Femur (tissue), 1 donor: ENCODE measurements around the gene MAST1.
"Not testable (repeated sequence)": the region's sequence is repeated elsewhere in the genome, so short reads cannot be mapped to it uniquely, and the experiment has no call there.

Experiments
- DNase-seq: peaks from one replicate; pipeline ENCODE4 v3.0.0-alpha.2; 2017

MAST1 gene

GRCh38 chr19:12872941-12873890 is 34.9 kb downstream of the MAST1 start:
- no peak for DNase-seq

GRCh38 chr19:12873891-12874745 is 35.8 kb downstream of the MAST1 start:
- DNase-seq, result no peak

- no peak for DNase-seq
These were observed 36.8 kb downstream of the MAST1 start for GRCh38 chr19:12875086-12875485.

DNA sequence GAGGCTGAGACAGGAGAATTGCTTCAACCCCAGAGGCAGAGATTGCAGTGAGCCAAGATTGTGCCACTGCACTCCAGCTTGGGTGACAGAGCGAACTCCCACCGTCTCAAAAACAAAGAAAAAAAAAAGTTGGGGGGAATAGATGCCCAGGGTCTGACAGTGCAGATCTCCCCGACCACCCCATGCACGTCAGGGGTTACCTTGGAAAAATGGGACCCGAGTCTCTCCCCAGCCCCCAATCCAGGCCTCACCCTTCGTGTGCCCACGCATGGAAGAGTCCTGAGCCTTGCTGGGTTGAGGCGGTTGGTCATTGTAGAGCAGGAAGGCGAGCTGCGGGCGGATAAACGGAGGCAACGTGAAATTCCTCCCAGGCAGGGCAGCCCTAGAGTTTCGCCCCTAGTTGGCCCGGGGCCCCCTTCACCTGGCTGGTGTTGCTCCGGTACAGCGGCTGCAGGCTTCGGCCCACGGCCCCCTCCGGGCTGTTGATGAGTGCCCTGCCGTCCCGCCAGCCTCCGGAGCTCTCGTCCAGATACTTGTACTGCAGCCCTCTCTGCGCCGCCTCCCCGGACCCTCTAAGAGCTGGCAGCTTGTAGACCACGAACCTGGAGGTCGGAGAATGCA is 42.3 kb downstream of the MAST1 start:
- DNase-seq, result no peak

DNA sequence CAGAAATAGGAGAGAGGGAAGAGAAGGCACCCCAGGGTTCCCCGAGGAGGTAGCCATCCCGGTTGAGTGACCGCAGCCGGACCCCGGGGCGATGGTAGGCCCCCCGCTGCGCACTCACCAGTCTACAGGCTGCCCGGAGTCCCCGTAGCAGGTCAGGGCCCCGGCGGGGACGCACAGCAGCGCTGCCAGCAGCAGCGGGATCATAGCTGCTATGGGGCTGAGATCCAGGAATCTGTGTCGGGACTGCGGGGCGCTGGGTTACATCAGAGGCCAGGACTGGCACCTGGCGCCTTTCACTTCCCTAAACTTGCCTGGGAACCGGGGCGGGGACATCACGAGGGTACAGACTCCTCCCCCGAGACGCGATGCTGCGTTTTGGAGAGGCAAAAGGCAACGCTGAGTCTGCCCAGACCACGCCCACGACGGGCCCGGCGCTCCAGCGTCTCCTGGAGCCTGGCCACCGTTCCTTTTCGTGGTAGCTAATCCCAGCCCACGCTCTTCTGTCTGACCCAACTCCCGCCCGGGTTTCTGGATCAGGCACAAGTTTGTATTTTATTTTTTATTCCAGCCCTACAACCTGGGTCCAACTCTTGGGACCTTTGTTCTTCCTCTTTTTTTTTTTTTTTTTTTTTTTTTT is 43.0 kb downstream of the MAST1 start, which contains the start of gene DNASE2:
Gene DNASE2 (minus strand): TSS at position 278 of the 637 bp plus-strand sequence. CDS start 74 bp downstream, at position 204.
- DNase-seq, result peak; percentile 95

DNA sequence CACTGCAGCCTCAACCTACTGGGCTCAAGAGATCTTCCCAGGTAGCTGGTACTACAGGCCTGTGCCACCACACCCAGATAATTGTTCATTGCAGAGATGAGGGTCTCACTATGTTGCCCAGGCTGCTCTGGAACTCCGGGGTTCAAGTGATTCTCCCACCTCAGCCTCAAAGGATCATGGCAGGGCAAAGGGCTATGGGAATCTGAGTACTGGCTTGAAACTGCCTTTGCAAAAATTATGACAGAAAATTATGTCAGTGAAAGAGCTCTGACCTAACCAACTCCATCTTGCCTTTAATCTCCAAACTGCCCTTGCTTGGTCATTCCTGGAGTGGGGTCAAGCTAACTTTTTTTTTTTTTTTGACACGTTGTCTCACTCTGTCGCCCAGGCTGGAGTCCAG is 44.3 kb downstream of the MAST1 start:
- no peak for DNase-seq

DNA sequence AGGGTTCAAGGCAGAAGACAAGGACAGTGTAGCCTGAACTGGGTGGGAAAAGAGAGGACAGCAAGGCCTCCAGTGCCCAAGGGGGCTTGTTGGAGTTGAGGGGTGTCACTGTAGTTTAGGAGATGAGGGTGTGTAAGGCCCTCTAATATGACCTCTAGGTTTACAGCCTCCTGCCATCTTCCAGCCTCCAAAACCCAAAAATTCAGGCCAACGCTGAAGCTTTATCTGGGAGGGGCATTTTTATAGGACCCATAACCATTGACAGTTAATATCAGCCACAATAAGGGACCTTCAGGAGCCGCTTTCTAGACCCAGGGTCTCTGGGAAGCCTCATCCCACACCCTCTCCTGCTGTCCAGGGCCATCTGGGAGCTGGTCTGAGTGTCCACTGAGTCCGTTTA is 45.9 kb downstream of the MAST1 start:
- DNase-seq, result no peak

DNA sequence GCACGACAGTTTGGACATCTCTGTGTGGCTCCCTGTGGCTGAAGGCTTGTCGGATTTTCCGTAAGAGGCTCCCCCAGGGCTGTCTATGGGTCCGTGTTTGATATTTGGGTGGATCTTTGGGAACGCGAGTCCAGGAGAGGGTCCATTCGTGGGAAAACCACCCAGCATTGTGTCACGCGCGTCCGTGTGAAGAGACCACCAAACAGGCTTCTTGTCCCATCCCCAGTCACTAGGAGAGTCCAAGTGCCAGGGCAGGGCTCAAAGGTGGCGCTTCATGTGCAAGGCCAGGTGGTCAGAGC is 46.3 kb downstream of the MAST1 start:
- DNase-seq, result no peak

DNA sequence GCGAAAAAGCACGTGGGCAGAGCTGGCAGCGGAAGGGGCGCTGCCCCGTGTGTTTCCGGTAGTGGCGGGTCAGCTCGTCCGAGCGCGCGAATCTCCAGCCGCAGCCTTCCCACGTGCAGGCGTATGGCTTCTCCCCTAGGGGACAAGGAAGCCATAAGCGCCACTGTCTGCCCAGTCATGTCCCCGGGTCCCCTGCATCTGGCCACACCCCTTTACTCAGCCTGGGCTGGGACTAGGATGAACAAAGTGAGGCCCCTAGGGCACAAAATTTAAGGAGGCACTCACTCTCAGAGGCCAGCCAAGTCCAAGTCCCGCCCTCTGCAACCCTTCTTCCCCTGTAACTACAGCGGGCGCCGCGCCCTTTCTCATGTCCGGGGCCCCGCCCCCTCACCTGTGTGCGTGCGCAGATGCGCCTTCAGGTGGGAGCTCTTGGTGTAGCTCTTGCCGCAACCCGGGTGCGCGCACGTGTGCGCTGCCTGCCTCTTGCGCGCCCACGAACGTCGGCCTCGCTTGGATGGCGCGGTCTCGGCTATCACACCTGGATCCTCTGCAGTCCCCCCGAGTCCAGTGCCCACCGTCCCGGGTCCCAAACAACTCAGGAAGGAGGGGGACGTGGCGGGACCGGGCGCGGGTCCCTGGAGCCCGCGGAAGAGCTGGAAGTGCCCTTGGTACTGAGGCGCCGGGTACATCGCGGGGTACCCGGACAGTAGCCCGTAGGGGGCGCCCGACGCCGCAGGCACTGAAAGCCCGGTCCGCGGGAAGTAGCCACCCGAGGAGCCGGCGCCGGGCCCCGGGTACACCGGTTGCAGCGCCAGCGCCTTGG is 46.8 kb downstream of the MAST1 start:
- DNase-seq, result peak; percentile 53

DNA sequence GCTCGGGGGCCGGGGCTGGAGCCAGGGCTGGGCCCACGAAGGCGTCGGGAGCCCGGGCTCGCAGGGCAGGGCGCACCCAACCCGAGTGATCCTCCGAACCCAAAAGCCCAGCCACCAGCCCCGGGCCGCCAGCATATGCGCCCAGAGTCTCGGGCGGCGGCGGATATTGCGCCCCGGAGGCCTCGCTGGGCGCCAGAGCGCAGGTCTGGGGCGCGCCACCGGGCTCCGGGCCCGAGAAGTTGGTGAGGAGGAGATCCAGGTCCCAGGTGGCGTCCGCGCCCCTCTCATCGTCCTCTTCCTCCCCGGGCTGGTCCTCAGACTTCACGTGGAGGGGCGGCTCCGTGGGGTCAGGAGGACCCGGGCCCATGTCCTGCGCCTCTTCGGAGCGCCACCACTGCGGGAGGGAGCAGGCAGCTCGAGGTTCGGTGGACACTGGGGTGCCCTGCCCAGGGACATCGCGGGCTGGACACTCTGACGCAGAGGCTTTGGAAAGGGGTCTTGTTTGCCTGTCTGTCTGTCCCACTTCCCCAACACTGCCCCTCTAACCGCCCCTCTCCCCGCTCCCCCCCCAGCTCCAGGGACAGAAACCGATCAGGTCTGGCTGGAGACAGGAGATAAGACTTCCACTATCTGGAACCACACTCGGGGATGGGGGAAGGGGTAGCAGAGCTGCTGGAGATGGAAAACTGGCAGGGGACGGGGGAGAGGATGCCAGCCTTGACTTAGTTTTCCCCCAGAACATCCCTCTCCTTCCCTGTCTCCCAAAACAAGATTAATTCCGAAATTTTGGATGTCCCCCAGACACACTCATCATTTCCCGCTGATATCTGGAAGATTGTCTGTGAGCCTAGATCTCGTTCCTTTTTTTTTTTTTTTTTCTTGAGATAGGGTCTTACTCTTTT is 47.7 kb downstream of the MAST1 start:
- no peak for DNase-seq

DNA sequence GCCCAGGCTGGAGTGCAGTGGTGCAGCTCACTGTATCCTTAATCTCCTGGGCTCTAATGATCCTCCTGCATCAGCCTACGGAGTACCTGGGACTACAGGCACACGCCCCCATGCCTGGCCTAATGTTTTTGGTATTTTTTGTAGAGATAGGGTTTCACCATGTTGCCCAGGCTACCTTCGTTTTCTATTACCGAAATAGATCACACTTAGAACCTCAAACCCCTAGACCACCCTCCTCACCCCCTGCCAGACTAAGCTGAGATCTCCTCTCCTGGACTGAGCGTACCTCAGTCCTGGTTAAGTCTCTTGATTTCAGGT is 48.3 kb downstream of the MAST1 start:
- DNase-seq, result no peak

GRCh38 chr19:12886969-12887747 is 48.8 kb downstream of the MAST1 start, which contains the start of gene KLF1:
KLF1 (minus strand) TSS chr19:12887201; CDS start chr19:12887140, 61 bp downstream.
- no peak for DNase-seq

- no peak for DNase-seq
These were observed 49.8 kb downstream of the MAST1 start for GRCh38 chr19:12888006-12888603.

DNA sequence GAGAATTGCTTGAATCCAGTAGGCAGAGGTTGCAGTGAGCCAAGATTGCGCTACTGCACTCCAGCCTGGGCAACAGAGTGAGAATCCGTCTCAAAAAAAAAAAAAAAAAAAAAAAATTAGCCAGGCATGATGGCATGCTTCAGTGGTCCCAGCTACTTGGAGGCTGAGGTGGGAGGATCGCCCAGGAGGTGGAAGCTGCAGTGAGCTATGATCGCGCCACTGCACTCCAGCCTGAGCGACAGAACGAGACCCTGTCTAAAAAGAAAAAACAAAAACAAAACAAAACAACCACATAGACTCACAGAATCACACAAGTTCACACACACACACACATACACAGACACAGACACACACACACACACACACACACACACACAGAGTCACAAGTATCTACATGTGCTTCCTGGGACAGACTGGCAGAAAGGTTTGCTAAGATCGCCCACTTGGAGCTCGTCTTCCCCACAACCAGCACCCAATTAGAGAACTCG is 52.0 kb downstream of the MAST1 start:
- not testable (repeated sequence) for DNase-seq

- peak; percentile 98 for DNase-seq
These were observed 52.7 kb downstream of the MAST1 start, which contains the start of gene GCDH for GRCh38 chr19:12890787-12891552. GCDH (plus strand) TSS chr19:12891160; CDS start chr19:12891305, 145 bp downstream.

- DNase-seq, result no peak
These were observed 53.3 kb downstream of the MAST1 start for GRCh38 chr19:12891553-12892021.

DNA sequence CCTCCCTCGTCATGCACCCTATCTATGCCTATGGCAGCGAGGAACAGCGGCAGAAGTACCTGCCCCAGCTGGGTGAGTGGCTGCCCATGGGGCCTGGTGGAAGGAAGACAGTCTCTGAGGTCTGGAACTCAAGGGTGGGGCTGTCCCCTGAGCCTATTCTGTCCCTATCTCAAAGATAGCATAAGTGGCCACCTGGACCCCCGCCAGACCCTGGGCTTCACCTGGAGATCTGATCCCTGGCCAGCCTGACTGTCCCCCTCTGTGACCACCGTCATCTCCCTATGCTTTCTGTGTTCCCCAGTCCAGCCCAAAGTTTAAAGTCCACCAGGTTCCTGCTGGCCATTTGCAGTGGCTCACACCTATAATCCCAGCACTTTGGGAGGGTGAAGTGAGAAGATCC is 55.3 kb downstream of the MAST1 start:
- DNase-seq, result no peak

DNA sequence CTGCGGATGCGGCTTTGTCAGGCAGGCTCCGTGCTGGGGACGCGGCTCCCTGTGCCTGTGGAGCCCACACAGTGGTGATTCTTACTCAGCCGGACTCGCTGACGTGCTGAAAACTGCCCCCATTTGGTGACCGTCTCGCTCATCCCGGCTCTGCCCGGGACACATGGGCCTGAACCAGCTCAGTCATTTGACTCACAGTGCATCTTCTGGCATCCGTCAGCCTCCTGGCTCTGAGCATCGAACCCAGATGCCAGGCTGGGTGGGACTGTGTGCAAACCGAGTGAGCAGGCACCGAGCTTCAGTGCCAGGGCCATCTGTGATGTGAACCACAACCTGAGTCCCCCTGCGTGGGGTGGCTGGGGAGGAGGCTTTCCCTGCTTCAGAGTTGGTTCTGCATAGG is 58.1 kb downstream of the MAST1 start:
- no peak for DNase-seq
